HG02885 (cell line): ENCODE measurements around the gene TIGD1.

ENCODE experiments used
- ATAC-seq: cut with Tn5 transposase; IDR thresholded peaks from one replicate; pipeline ENCODE4 v1.9.1; 2021; ENCODE audit warnings: mild to moderate bottlenecking; ENCODE audit not compliant: unreplicated experiment, poor library complexity

Gene TIGD1

DNA sequence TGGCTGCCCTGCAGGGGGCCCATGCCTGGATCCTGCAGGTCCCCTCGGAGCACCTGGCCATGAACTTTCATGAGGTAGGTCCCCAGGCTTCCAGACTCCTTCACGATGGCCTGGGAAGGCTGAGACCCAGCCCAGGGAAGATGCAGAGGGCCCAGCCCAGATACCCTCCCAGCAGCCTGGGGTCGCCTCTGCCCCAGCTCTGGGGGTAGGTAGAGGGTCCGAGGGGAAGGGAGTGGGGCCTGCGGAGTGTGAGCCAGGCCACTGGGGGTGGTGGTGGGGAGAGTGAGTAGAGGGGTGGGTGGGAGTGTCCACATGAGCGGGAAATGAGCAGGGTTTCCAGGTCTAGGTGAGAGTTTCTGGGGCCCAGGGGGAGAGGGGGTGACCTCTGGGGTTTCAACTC is 25.6 kb downstream of the TIGD1 start:
- no peak for ATAC-seq

DNA sequence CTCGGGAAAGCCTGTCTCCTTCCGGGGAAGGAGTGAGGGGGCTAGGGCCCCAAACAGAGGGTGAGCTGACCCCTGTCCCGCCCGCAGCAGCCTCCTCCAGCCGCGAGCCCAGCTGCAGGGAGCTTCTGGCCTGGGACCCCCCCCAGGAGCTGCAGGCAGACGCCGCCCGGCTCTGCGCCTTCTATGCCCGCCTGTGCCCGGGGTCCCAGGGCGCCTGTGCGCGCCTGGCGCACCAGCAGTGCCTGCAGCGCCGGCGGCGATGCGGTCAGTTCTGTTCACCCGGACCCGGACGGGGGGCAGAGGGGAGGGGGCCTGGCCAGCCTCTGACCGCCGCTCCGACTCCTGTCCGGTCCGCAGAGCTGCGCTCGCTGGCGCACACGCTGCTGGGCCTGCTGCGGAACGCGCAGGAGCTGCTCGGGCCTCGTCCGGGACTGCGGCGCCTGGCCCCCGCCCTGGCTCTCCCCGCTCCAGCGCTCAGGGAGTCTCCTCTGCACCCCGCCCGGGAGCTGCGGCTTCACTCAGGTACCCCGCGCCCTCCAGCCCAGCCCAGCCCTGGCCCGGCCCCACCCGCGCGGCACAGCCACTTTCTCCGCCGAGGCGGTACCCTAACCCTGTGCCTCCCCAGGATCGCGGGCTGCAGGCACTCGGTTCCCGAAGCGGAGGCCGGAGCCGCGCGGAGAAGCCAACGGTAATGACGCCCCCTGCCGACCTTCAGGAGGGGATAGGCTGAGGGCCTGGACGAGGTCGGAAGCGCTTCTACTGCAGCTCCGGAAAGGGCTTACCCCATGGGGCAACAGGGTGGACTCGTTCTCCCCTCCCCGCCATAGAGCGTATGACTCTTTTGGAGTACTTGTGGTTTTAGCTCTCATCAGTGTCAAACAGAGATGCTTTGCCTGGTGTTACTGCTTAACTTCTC is 26.4 kb downstream of the TIGD1 start:
- no peak for ATAC-seq

DNA sequence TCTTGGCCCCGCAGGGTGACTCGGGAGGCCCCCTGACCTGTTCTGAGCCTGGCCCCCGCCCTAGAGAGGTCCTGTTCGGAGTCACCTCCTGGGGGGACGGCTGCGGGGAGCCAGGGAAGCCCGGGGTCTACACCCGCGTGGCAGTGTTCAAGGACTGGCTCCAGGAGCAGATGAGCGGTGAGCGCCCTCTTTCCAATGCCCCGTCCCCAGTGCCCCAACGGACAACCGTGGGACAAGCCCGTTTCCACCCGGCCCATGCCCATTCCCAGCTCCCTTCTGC is 27.0 kb downstream of the TIGD1 start:
- no peak for ATAC-seq

- ATAC-seq = no peak
Measured at GRCh38 chr2:232522623-232523401, 27.5 kb downstream of the TIGD1 start.

GRCh38 chr2:232521959-232522622 is 28.3 kb downstream of the TIGD1 start:
- no peak for ATAC-seq

- no peak for ATAC-seq
Measured at GRCh38 chr2:232521098-232521497, 29.3 kb downstream of the TIGD1 start.

- no peak for ATAC-seq
Measured at GRCh38 chr2:232520489-232520888, 29.9 kb downstream of the TIGD1 start.

- no peak for ATAC-seq
Measured at GRCh38 chr2:232519581-232520438, 30.5 kb downstream of the TIGD1 start, which contains the start of gene PRSS56. Gene PRSS56 (plus strand): TSS chr2:232520388. CDS start chr2:232520599, 211 bp downstream.

- ATAC-seq = no peak
Measured at GRCh38 chr2:232518844-232519243, 31.5 kb downstream of the TIGD1 start.

DNA sequence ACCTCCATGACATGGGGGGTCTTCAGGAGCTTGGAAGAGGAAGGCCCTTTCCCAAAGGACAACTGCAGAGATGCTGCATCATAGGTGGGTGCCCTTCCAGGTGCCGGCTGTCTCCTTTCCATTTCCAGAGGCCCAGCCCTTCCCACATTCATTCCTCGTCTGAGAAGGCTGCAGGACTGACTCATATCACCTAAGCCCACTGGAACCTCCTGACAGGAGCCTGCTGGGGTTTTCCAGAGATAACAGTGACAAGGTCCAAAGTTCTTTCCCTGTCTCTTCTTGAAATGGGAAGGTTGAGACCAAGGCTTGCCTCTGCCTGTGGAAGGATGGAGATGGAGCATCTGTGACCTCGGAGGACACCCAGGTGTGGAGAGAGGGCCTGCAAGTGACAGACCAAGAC is 33.8 kb downstream of the TIGD1 start:
- ATAC-seq = no peak

- ATAC-seq = no peak
Measured at GRCh38 chr2:232515639-232516038, 34.7 kb downstream of the TIGD1 start.

GRCh38 chr2:232513353-232513752 is 37.0 kb downstream of the TIGD1 start:
- no peak for ATAC-seq

GRCh38 chr2:232512602-232513001 is 37.8 kb downstream of the TIGD1 start:
- ATAC-seq = no peak

DNA sequence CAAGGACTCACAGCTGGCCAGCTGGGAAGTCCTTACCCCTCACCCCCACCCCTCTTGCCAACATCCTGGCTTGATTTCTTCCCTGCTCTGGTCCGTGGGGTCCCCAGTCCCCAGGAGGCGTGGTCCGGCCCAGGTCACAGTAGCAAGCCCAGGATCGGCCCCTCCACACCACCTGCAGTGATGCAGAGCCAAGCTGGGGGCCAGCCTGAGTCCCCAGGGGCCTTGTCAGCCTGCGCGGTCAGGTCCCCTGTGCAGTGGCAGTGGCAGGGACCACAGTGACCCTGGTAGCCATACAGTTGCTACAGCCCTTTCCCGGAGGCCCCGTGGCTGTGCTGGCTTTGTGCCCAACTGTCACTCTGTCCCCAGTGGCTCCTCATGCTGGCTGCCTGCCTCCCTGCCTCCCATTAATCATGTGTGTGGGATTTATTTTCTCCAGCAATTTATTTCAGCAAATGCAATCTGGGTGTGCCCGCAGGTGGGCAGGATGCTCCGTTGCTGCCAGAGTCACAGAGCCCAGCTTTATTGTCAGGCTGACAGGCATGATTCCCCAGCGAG is 38.9 kb downstream of the TIGD1 start:
- no peak for ATAC-seq

GRCh38 chr2:232508251-232508650 is 42.1 kb downstream of the TIGD1 start:
- ATAC-seq = no peak

DNA sequence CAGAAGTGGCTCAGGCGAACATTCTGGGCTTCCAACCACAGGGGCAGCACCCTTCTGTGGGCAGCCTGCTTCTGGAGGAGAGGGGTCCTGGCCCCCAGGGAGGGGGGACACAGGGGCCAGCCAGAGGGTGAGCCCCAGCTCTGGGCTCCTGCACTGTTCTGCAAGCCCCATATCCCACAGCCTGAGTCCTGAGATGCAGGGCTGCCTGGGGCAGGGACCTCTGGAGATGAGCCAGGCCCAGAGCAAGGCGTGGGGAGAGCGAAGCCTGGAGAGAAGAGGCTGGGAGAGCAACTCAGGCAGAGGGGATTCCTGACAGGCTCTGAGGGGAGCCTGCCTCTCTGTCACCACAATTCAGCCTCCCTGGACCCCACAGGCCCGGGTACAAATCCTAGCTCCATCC is 43.6 kb downstream of the TIGD1 start:
- no peak for ATAC-seq

GRCh38 chr2:232505856-232506255 is 44.5 kb downstream of the TIGD1 start:
- ATAC-seq = no peak

GRCh38 chr2:232504438-232504837 is 45.9 kb downstream of the TIGD1 start:
- ATAC-seq = no peak

DNA sequence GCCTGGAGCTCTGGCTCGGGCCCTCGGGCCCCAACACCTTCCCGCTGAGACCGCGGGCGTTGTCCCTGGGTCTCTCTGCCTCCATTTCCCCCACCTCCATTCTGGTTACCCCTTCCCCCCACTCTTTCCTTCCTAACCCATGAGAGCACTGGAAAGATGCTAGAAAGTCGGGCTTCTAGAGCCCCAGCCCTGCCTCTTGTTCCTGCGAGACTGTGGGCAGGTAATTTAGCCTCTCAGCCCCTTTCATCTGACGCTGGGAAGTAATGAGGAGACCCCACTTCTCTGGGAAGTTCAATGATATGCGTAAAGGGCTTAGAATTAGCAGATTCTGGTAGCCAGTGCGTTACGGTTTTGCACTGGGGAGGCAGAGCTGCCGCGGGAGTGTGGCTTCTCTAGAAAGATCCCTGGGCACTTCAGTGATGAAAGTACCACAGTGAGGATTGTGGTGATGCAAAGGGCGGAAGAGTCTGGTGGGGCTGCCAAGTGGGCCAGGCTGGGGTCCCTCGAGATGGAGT is 46.5 kb downstream of the TIGD1 start:
- ATAC-seq = no peak
